Measurements from ENCODE around the gene RRP1. TPM values are rescaled to one million over a fixed set of nuclear protein-coding genes. Genes with fewer than 3 reads are reported as not detected.

Gene RRP1
- total and polyA plus RNA-seq, 10 of the 15 experiments (the other 5 are each of a cell fraction or from before 2014, with no cell fraction given), result 0.34 to 70.8 (median 35.1) TPM

GRCh38 chr21:43815107-43815613, 25.8 kb downstream of the RRP1 start:
- Histone ChIP-seq H3K79me2 (ENCODE audit: control insufficient read depth, insufficient read depth, low read length) (no peaks in the 10 kb centered on the region), H3K4me1 (ENCODE audit: control insufficient read depth, insufficient read depth, low read length) (peaks cover 18% of the 10 kb centered on the region), H3K4me2 (ENCODE audit: control insufficient read depth, insufficient read depth) (no peak overlapping the region), H3K27ac (ENCODE audit: control insufficient read depth, insufficient read depth) (no peak overlapping the region), H3K4me3 (no peak overlapping the region), H3K27me3 (replicated peaks in 1 of 2; ENCODE audit: control insufficient read depth in 2 of 2, insufficient read depth in 2 of 2, low read length in 1 of 2) (no peaks in the 10 kb centered on the region), H3K9ac (ENCODE audit: control insufficient read depth, insufficient read depth, low read length) (no peak overlapping the region), H4K20me1 (ENCODE audit: control insufficient read depth, insufficient read depth) (no peaks in the 10 kb centered on the region), H3K9me3 (replicated peaks; ENCODE audit: control insufficient read depth, insufficient read depth, low read length) (no peaks in the 10 kb centered on the region; the same call in 2 of the 3 replicates), H2AFZ (ENCODE audit: control insufficient read depth, low read depth, low read length) (no peak overlapping the region), H3K36me3 (ENCODE audit: control insufficient read depth in 2 of 2, insufficient read depth in 2 of 2, low read length in 1 of 2) (no peaks in the 10 kb centered on the region)
- SMC1A ChIA-PET (ENCODE audit: uncharacterized antibody, unreplicated experiment), result no interaction called here
- TF ChIP-seq HCFC1 (IDR thresholded peaks at IDR 0.05; ENCODE audit: low read length) (no peak), TARDBP (IDR thresholded peaks at IDR 0.05; ENCODE audit: borderline replicate concordance) (no peak), MYC (IDR thresholded peaks at IDR 0.05; ENCODE audit: insufficient read depth, insufficient read length, insufficient replicate concordance, low read length, severe bottlenecking) (no peak), SPI1 (IDR thresholded peaks at IDR 0.05; ENCODE audit: borderline replicate concordance, insufficient read depth, low read depth, low read length) (no peak), SREBF1 (IDR thresholded peaks at IDR 0.05; ENCODE audit: low read length) (no peak), RFX5 (IDR thresholded peaks at IDR 0.05; ENCODE audit: low read depth, low read length) (no peak), ZNF592 (IDR thresholded peaks at IDR 0.05) (no peak), CREM (IDR thresholded peaks at IDR 0.05; ENCODE audit: low read depth) (no peak), PKNOX1 (IDR thresholded peaks at IDR 0.05) (no peak), SKIL (IDR thresholded peaks at IDR 0.05; ENCODE audit: low read depth, poor library complexity, severe bottlenecking) (no peak), EP300 (IDR thresholded peaks at IDR 0.05; ENCODE audit: borderline replicate concordance in 1 of 2, control insufficient read depth in 1 of 2, low read depth in 2 of 2, low read length in 2 of 2) (no peak), NR2C1 (IDR thresholded peaks at IDR 0.05) (no peak), ZNF207 (IDR thresholded peaks at IDR 0.05; ENCODE audit: borderline replicate concordance) (no peak), ASH2L (IDR thresholded peaks at IDR 0.05; ENCODE audit: borderline replicate concordance, low read depth) (no peak), HDAC2 (IDR thresholded peaks at IDR 0.05) (no peak), MEF2A (IDR thresholded peaks at IDR 0.05; ENCODE audit: insufficient read depth, low read depth, low read length) (no peak), NBN (IDR thresholded peaks at IDR 0.05) (no peak)
- CTCF ChIA-PET, result no interaction called here
- DNase-seq (ENCODE audit: low read depth, low spot score) (no peak), FAIRE-seq (no peak), ATAC-seq (no peak)
- POLR2A ChIA-PET, result no interaction called here
- BruUV-seq (replicated peaks), result no TSS peak
- 37% methylated on average over 5 of the region's 27 CpGs for WGBS (ENCODE audit: insufficient coverage, insufficient replicate concordance, low lambda C conversion rate, missing lambda C conversion rate)
- RAD21 ChIA-PET (ENCODE audit: unreplicated experiment), result no interaction called here
- intact Hi-C loops (cut with micrococcal nuclease; ENCODE audit: unreplicated experiment) (no loop called here), in situ Hi-C loops (cut with MboI) (no loop called here)

All from GM12878 (cell line).